GOT3 (cell line): Measurements from ENCODE around the gene ADAM8.
A peak's percentile ranks its signal among the peaks of the same experiment; 100 is the strongest.

Source experiments
- DNase-seq: peaks from one replicate; lab custom pipeline; 2025; ENCODE audit warnings: mixed read lengths; lab: John Stamatoyannopoulos, UW

The ADAM8 gene

GRCh38 chr10:133281628-133282372 is 5.1 kb upstream of the ADAM8 start:
- DNase-seq: no peak

- no peak for DNase-seq
Observed at GRCh38 chr10:133281084-133281483, 4.4 kb upstream of the ADAM8 start.

- DNase-seq: no peak
Observed at GRCh38 chr10:133280391-133281059, 3.9 kb upstream of the ADAM8 start.

GRCh38 chr10:133279326-133280226 is 2.9 kb upstream of the ADAM8 start:
- no peak for DNase-seq

- DNase-seq: no peak
Observed at GRCh38 chr10:133278577-133279265, 2.1 kb upstream of the ADAM8 start.

GRCh38 chr10:133277993-133278576 is 1.4 kb upstream of the ADAM8 start:
- DNase-seq: no peak

GRCh38 chr10:133277277-133277992 is 767 bp upstream of the ADAM8 start:
- no peak for DNase-seq

GRCh38 chr10:133276100-133276434 is 601 bp downstream of the ADAM8 start:
- DNase-seq: no peak

- DNase-seq: no peak
Observed at GRCh38 chr10:133275684-133276092, 980 bp downstream of the ADAM8 start.

- DNase-seq: peak; percentile 32
Observed at GRCh38 chr10:133274751-133275683, 1.7 kb downstream of the ADAM8 start.

GRCh38 chr10:133273534-133274143 is 3.0 kb downstream of the ADAM8 start:
- DNase-seq: no peak

GRCh38 chr10:133272964-133273420 is 3.7 kb downstream of the ADAM8 start:
- no peak for DNase-seq

GRCh38 chr10:133272301-133272963 is 4.2 kb downstream of the ADAM8 start:
- no peak for DNase-seq

GRCh38 chr10:133271521-133272300 is 5.0 kb downstream of the ADAM8 start:
- DNase-seq: no peak

- DNase-seq: no peak
Observed at GRCh38 chr10:133270773-133271297, 5.8 kb downstream of the ADAM8 start.

GRCh38 chr10:133270204-133270603 is 6.5 kb downstream of the ADAM8 start:
- no peak for DNase-seq

- DNase-seq: no peak
Observed at GRCh38 chr10:133269367-133269766, 7.3 kb downstream of the ADAM8 start.

GRCh38 chr10:133268532-133268931 is 8.1 kb downstream of the ADAM8 start:
- DNase-seq: no peak
